Choroid plexus epithelial cell (primary cell): ENCODE results near the gene RAMACL.

Experiments
- DNase-seq: peaks from one replicate; pipeline ENCODE4 v3.0.0-alpha.2; 2010; ENCODE audit warnings: low read depth
- H3K4me3 ChIP-seq: 2 replicates; pipeline ENCODE4 v1.5.1; 2011; ENCODE audit warnings: low read depth, mild to moderate bottlenecking, control low read depth, low read length, moderate library complexity
- CTCF ChIP-seq: conservative IDR thresholded peaks from 2 replicates; pipeline ENCODE4 v1.5.1; 2011; ENCODE audit warnings: low read depth, mild to moderate bottlenecking, control low read depth, inconsistent platforms, low read length, moderate library complexity

The RAMACL gene

GRCh38 chr6:166616261-166617238 is 30.1 kb upstream of the RAMACL start:
- H3K4me3 ChIP-seq = no peak overlapping the region
- TF ChIP-seq CTCF = no peak
- DNase-seq = no peak

GRCh38 chr6:166615059-166615770 is 28.7 kb upstream of the RAMACL start:
- TF ChIP-seq CTCF = no peak

DNA sequence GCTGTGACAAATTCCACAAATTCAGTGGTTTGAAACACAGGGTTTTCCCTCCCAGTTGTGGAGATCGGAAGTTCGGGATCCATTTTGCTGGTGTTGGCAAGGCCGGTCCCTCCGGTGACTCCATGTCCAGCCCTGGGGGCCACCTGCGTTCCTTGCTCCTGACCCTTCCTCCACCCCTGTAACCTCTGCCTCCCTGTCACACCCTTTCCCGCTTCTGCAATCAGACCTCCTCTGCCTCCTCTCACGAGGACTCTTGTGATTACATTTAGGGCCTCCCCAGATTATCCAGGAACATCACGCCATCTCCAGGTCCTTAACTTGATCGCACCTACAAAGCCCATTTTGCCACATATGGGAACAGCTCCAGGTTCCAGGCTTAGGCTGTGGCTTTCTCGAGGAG is 28.1 kb upstream of the RAMACL start:
- no peak overlapping the region for H3K4me3 ChIP-seq
- DNase-seq = no peak
- peak; percentile 11 for TF ChIP-seq CTCF

More at GRCh38 chr6:166615059-166615770, 28.7 kb upstream of the RAMACL start:
- peak; percentile 72 for DNase-seq
- no peak overlapping the region for H3K4me3 ChIP-seq

DNA sequence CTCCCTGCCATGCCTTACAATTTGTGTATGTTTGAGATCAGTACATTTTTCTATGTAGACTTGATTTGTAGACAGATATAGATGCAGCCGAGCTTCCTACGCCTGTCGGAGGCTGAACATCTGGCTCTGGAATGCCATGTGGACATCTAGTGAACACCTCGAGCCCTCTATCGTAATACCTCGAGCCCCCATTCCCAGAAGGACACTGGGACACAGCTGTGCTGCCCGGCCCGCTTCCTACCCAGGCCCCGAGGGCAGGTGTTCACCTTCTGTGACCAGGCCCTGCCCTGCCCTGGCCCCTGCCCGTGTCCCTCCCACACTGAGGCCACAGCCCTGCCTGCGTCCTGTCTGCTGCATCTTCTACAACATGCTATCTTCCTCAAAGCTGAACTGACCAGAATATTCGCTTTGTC is 27.7 kb upstream of the RAMACL start:
- TF ChIP-seq CTCF = no peak
- no peak for DNase-seq
- H3K4me3 ChIP-seq = no peak overlapping the region

GRCh38 chr6:166613027-166613426 is 26.5 kb upstream of the RAMACL start:
- no peak overlapping the region for H3K4me3 ChIP-seq
- no peak for DNase-seq
- TF ChIP-seq CTCF = no peak

GRCh38 chr6:166612471-166612881 is 26.0 kb upstream of the RAMACL start:
- no peak for TF ChIP-seq CTCF
- no peak for DNase-seq
- no peak overlapping the region for H3K4me3 ChIP-seq

- H3K4me3 ChIP-seq = no peak overlapping the region
- DNase-seq = no peak
- no peak for TF ChIP-seq CTCF
These were observed 25.2 kb upstream of the RAMACL start for GRCh38 chr6:166611631-166612030.
